ENCODE results near the gene ERAP2.

DNA sequence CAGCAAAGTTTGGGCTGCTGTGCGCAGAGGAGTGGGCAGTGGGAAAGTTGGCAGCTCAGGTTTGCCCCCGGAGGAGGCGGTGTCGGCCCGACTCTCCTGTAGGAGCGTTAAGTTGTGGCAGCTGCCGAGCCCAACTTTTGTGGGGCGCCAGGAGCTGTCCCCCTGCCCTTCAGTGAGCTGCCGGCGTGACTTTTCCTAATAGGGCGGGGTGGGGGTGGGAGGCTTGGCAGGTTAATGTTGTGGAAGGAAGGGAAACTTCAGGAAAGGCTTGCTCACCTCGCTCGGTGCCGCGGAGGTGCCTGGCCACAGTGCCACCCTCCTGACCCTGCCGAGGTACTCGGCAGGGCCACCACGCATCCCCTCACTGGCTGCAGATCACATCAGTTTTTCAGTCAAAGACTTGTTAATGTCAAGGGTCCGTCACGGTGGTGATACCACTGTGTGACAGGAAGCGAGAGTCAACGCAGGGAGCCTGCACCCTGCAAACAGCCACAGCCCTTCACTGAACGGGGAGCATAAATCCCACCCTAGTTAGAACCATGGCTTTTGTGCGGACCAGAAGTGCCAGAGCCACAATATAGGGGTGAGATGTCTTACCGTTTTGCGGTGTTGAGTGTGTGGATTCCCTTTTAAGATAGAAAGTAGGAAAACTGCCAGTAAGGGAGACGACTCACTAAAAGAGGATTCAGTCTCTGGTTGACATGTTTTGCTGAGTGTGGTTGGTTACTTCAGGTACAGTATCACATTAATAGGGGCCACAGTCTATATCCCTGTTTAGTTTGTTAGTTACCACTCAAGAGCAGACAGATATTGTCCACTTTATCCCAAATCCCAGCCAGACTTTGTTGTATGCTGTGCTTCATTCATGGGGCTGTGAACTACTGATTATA, 60.4 kb downstream of the ERAP2 start:
- TF ChIP-seq, protein P1, sequence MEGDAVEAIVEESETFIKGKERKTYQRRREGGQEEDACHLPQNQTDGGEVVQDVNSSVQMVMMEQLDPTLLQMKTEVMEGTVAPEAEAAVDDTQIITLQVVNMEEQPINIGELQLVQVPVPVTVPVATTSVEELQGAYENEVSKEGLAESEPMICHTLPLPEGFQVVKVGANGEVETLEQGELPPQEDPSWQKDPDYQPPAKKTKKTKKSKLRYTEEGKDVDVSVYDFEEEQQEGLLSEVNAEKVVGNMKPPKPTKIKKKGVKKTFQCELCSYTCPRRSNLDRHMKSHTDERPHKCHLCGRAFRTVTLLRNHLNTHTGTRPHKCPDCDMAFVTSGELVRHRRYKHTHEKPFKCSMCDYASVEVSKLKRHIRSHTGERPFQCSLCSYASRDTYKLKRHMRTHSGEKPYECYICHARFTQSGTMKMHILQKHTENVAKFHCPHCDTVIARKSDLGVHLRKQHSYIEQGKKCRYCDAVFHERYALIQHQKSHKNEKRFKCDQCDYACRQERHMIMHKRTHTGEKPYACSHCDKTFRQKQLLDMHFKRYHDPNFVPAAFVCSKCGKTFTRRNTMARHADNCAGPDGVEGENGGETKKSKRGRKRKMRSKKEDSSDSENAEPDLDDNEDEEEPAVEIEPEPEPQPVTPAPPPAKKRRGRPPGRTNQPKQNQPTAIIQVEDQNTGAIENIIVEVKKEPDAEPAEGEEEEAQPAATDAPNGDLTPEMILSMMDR (IDR thresholded peaks at IDR 0.05) = no peak
- no peak for TF ChIP-seq POLR2A (IDR thresholded peaks at IDR 0.05)

Measured in right lobe of liver (tissue), 4 donors.